NCI-H748 treated with DMSO at 0.1 percent for 48 hours (cell line): ENCODE data around the gene ANGPTL8.
A peak's percentile ranks its signal among the peaks of the same experiment; 100 is the strongest.

ENCODE experiments used
- DNase-seq: peaks from one replicate; lab custom pipeline; 2025; lab: John Stamatoyannopoulos, UW

The ANGPTL8 gene

GRCh38 chr19:11239377-11240000 is at the start of gene ANGPTL8:
TSS of gene ANGPTL8 (plus strand) at chr19:11239619. CDS start at chr19:11239638, 19 bp downstream.
- DNase-seq: no peak

- DNase-seq: no peak
These were observed 48.9 kb upstream of the ANGPTL8 start for GRCh38 chr19:11190501-11190900.

GRCh38 chr19:11191273-11191755 is 48.1 kb upstream of the ANGPTL8 start:
- DNase-seq: no peak

GRCh38 chr19:11191934-11192333 is 47.5 kb upstream of the ANGPTL8 start:
- no peak for DNase-seq

- DNase-seq: no peak
These were observed 46.2 kb upstream of the ANGPTL8 start for GRCh38 chr19:11192957-11193939.

- DNase-seq: no peak
These were observed 45.2 kb upstream of the ANGPTL8 start for GRCh38 chr19:11194173-11194572.

GRCh38 chr19:11194656-11195558 is 44.5 kb upstream of the ANGPTL8 start:
- DNase-seq: no peak

GRCh38 chr19:11195681-11196080 is 43.7 kb upstream of the ANGPTL8 start:
- no peak for DNase-seq

GRCh38 chr19:11196406-11197287 is 42.8 kb upstream of the ANGPTL8 start:
- DNase-seq: no peak

- peak; percentile 59 for DNase-seq
These were observed 41.9 kb upstream of the ANGPTL8 start, which contains the start of gene KANK2 for GRCh38 chr19:11197291-11198174. TSS of gene KANK2 (minus strand) at chr19:11197545. CDS start at chr19:11194511, 3,034 bp downstream.

GRCh38 chr19:11198175-11198534 is 41.3 kb upstream of the ANGPTL8 start:
- no peak for DNase-seq

- DNase-seq: no peak
These were observed 40.5 kb upstream of the ANGPTL8 start for GRCh38 chr19:11198769-11199424.

- no peak for DNase-seq
These were observed 39.9 kb upstream of the ANGPTL8 start for GRCh38 chr19:11199517-11199916.

GRCh38 chr19:11200015-11200574 is 39.3 kb upstream of the ANGPTL8 start:
- no peak for DNase-seq

GRCh38 chr19:11200931-11201330 is 38.5 kb upstream of the ANGPTL8 start:
- DNase-seq: no peak

GRCh38 chr19:11201791-11202190 is 37.6 kb upstream of the ANGPTL8 start:
- DNase-seq: no peak

- DNase-seq: no peak
These were observed 36.8 kb upstream of the ANGPTL8 start for GRCh38 chr19:11202488-11203193.
